IMR-90 (cell line): Measurements from ENCODE around the gene CCDC12. TPM values are rescaled to one million over a fixed set of nuclear protein-coding genes. Genes with fewer than 3 reads are reported as not detected.

Experiments used
- ATAC-seq: fragments of 200-7000 bp; cut with Tn5 transposase; 2 replicates; pipeline ENCODE4 v1.9.1; 2020; ENCODE audit warnings: low read depth, mild to moderate bottlenecking, moderate library complexity
- BruUV-seq: library from RNA; stranded (reverse); fragments of 400-500 nt; replicated peaks from 2 replicates; lab custom pipeline; 2021; lab: Mats Ljungman, UMichigan
- CTCF ChIA-PET: fragments of 300-600 bp; formaldehyde crosslinking; extraction: SDS; loops from one replicate; lab custom pipeline; 2021; ENCODE audit warnings: antibody characterized with exemption; lab: Yijun Ruan, JAX
- POLR2A ChIA-PET: fragments of 300-600 bp; sonication (Branson Sonifier 250); formaldehyde crosslinking; loops from one replicate; lab custom pipeline; 2022; ENCODE audit warnings: antibody characterized with exemption; ENCODE audit not compliant: unreplicated experiment; lab: Charles Lee
- DNase-seq: peaks from one replicate; pipeline ENCODE4 v3.0.0; 2013
- H2AFZ ChIP-seq: replicated peaks from 2 replicates; pipeline ENCODE3; 2013; ENCODE audit warnings: low read length, mild to moderate bottlenecking; ENCODE audit not compliant: poor library complexity
- H2AK5ac ChIP-seq: 2 replicates; pipeline ENCODE4 v1.6.1; 2013; ENCODE audit warnings: low read depth, low read length, inconsistent platforms
- H2AK9ac ChIP-seq: replicated peaks from 2 replicates; pipeline ENCODE3; 2013; ENCODE audit warnings: mild to moderate bottlenecking, low read depth, low read length, moderate library complexity; ENCODE audit not compliant: poor library complexity
- H2BK120ac ChIP-seq: 2 replicates; pipeline ENCODE4 v1.6.1; 2013; ENCODE audit warnings: low read depth, low read length, inconsistent platforms
- H2BK15ac ChIP-seq: 3 replicates; pipeline ENCODE4 v1.6.1; 2013; ENCODE audit warnings: low read depth, low read length, inconsistent platforms
- H2BK20ac ChIP-seq: 2 replicates; pipeline ENCODE4 v1.6.1; 2013; ENCODE audit warnings: low read depth, mild to moderate bottlenecking, inconsistent platforms, low read length, moderate library complexity
- H2BK5ac ChIP-seq: 2 replicates; pipeline ENCODE4 v1.6.1; 2013; ENCODE audit warnings: mild to moderate bottlenecking, low read depth, low read length, inconsistent platforms; ENCODE audit not compliant: poor library complexity, severe bottlenecking
- H3K14ac ChIP-seq: replicated peaks from 2 replicates; pipeline ENCODE4 v1.6.1; 2013; ENCODE audit warnings: low read depth, low read length, inconsistent platforms
- H3K18ac ChIP-seq: 2 replicates; pipeline ENCODE4 v1.6.1; 2013; ENCODE audit warnings: low read depth, low read length, control low read depth
- H3K23ac ChIP-seq: 2 replicates; pipeline ENCODE4 v1.6.1; 2013; ENCODE audit warnings: low read depth, low read length, inconsistent platforms
- H3K27ac ChIP-seq: 2 replicates; pipeline ENCODE4 v1.5.1; 2013; ENCODE audit warnings: mild to moderate bottlenecking, control low read depth, low read length; ENCODE audit not compliant: insufficient read depth
- H3K27me3 ChIP-seq: 2 replicates; pipeline ENCODE4 v1.6.1; 2013; ENCODE audit warnings: low read length; ENCODE audit not compliant: control insufficient read depth, insufficient read depth
- H3K36me3 ChIP-seq: 2 replicates; pipeline ENCODE4 v1.6.1; 2013; ENCODE audit warnings: low read length, mixed read lengths; ENCODE audit not compliant: control insufficient read depth, insufficient read depth
- H3K4ac ChIP-seq: 2 replicates; pipeline ENCODE4 v1.6.1; 2013; ENCODE audit warnings: low read depth, low read length, inconsistent platforms
- H3K4me1 ChIP-seq: 2 replicates; pipeline ENCODE4 v1.6.1; 2013; ENCODE audit warnings: low read length, mixed read lengths; ENCODE audit not compliant: control insufficient read depth, insufficient read depth
- H3K4me2 ChIP-seq: 2 replicates; pipeline ENCODE4 v1.6.1; 2013; ENCODE audit warnings: low read depth, mild to moderate bottlenecking, control low read depth, low read length, moderate library complexity
- H3K4me3 ChIP-seq: 2 replicates; pipeline ENCODE4 v1.5.1; 2013; ENCODE audit warnings: low read depth, mild to moderate bottlenecking, control low read depth, low read length, moderate library complexity; ENCODE audit not compliant: insufficient read depth
- H3K56ac ChIP-seq: 2 replicates; pipeline ENCODE4 v1.6.1; 2013; ENCODE audit warnings: low read length, inconsistent platforms; ENCODE audit not compliant: insufficient read depth; ENCODE audit errors: extremely low read depth
- H3K79me1 ChIP-seq, 2 experiments: 2 replicates each; pipeline ENCODE4 v1.6.1; 2013; ENCODE audit warnings: low read length in 2 of 2, inconsistent platforms in 1 of 2, low read depth in 1 of 2
- H3K9ac ChIP-seq: 2 replicates; pipeline ENCODE4 v1.6.1; 2013; ENCODE audit warnings: low read depth, low read length, control low read depth
- H3K9me1 ChIP-seq: 2 replicates; pipeline ENCODE4 v1.6.1; 2013; ENCODE audit warnings: low read length, inconsistent platforms; ENCODE audit not compliant: insufficient read depth
- H3K9me3 ChIP-seq: 2 replicates; pipeline ENCODE4 v1.6.1; 2013; ENCODE audit warnings: low read length; ENCODE audit not compliant: control insufficient read depth, insufficient read depth
- H4K20me1 ChIP-seq: 2 replicates; pipeline ENCODE4 v1.6.1; 2013; ENCODE audit warnings: low read length, inconsistent platforms; ENCODE audit not compliant: insufficient read depth
- H4K5ac ChIP-seq: 2 replicates; pipeline ENCODE4 v1.6.1; 2013; ENCODE audit warnings: mild to moderate bottlenecking, low read depth, low read length, control low read depth
- H4K8ac ChIP-seq, 2 experiments: 2 replicates each; pipeline ENCODE4 v1.6.1; 2013; ENCODE audit warnings: low read depth in 2 of 2, low read length in 2 of 2, control low read depth in 1 of 2, inconsistent platforms in 1 of 2
- H4K91ac ChIP-seq: 2 replicates; pipeline ENCODE4 v1.6.1; 2013; ENCODE audit warnings: low read depth, low read length, inconsistent platforms; ENCODE audit not compliant: insufficient read depth
- BHLHE40 ChIP-seq: fragments of 150-350 bp; IDR thresholded peaks from 2 replicates; pipeline ENCODE4 v1.6.1; 2016; ENCODE audit warnings: mild to moderate bottlenecking, low read depth, low read length
- CEBPB ChIP-seq: IDR thresholded peaks from 2 replicates; pipeline ENCODE4 v1.6.1; 2012; ENCODE audit warnings: low read depth, low read length, improper control_type of control experiment
- CHD1 ChIP-seq: IDR thresholded peaks from 2 replicates; pipeline ENCODE4 v1.6.1; 2012; ENCODE audit warnings: low read depth, low read length, improper control_type of control experiment
- ELK1 ChIP-seq: fragments of 150-350 bp; IDR thresholded peaks from 2 replicates; pipeline ENCODE4 v1.6.1; 2016; ENCODE audit warnings: low read depth, mild to moderate bottlenecking, low read length, moderate library complexity, borderline replicate concordance
- FOS ChIP-seq: fragments of 150-350 bp; IDR thresholded peaks from 2 replicates; pipeline ENCODE4 v1.6.1; 2016; ENCODE audit warnings: low read depth, low read length
- MAFK ChIP-seq: IDR thresholded peaks from 2 replicates; pipeline ENCODE4 v1.6.1; 2012; ENCODE audit warnings: low read depth, low read length, improper control_type of control experiment
- MAZ ChIP-seq: IDR thresholded peaks from 2 replicates; pipeline ENCODE4 v1.6.1; 2012; ENCODE audit warnings: low read depth, mild to moderate bottlenecking, low read length, improper control_type of control experiment, moderate library complexity, borderline replicate concordance
- MXI1 ChIP-seq: IDR thresholded peaks from 2 replicates; pipeline ENCODE4 v1.6.1; 2012; ENCODE audit warnings: low read depth, mild to moderate bottlenecking, low read length, moderate library complexity, borderline replicate concordance
- NFE2L2 ChIP-seq: fragments of 150-350 bp; IDR thresholded peaks from 2 replicates; pipeline ENCODE4 v1.6.1; 2016; ENCODE audit warnings: low read depth, mild to moderate bottlenecking, low read length
- POLR2A ChIP-seq: IDR thresholded peaks from 2 replicates; pipeline ENCODE4 v1.6.1; 2012; ENCODE audit warnings: mild to moderate bottlenecking, low read depth, low read length
- RAD21 ChIP-seq: IDR thresholded peaks from 2 replicates; pipeline ENCODE4 v1.6.1; 2012; ENCODE audit warnings: low read length, improper control_type of control experiment
- RFX5 ChIP-seq: IDR thresholded peaks from 2 replicates; pipeline ENCODE4 v1.8.0; 2012; ENCODE audit warnings: low read depth, mild to moderate bottlenecking, low read length, moderate library complexity
- SMC3 ChIP-seq: fragments of 150-350 bp; IDR thresholded peaks from 2 replicates; pipeline ENCODE4 v1.6.1; 2016; ENCODE audit warnings: low read depth, mild to moderate bottlenecking, antibody characterized with exemption, low read length, moderate library complexity
- WGBS, 2 experiments: methylation state at CpG; one replicate each; pipeline versions ENCODE4 v1.1.5 to v1.1.7; 2013; ENCODE audit warnings: missing lambda C conversion rate in 2 of 2; ENCODE audit not compliant: insufficient read length in 1 of 2; ENCODE audit errors: extremely low coverage in 2 of 2; 5-methylcytosine and 5-hydroxymethylcytosine counted together
- dilution Hi-C: fragments of 300-500 bp; cut with HindIII; formaldehyde crosslinking; loops from one replicate; pipeline ENCODE4 v1.14.3; 2018; ENCODE audit warnings: low sequenced_read_pairs; ENCODE audit not compliant: unreplicated experiment
- in situ Hi-C: fragments of 300-500 bp; cut with MboI; formaldehyde crosslinking; loops from 3 replicates; pipeline ENCODE4 v1.14.3; 2019; ENCODE audit warnings: low sequenced_read_pairs, inconsistent platforms, mixed read lengths
- intact Hi-C: fragments of 100-400 bp; cut with micrococcal nuclease; formaldehyde crosslinking; loops from 2 replicates; pipeline ENCODE4 v1.10.0; 2022
- polyA plus RNA-seq, 3 experiments: library from polyadenylated mRNA; depleted of rRNA; stranded (reverse); fragments of >200 nt; gene quantifications; 2 replicates each; pipeline ENCODE4 v1.2.3, GENCODE V29; 2012; ENCODE audit warnings: low replicate concordance in 1 of 3
- total RNA-seq: library from RNA; depleted of rRNA; stranded (reverse); fragments of >200 nt; gene quantifications from 2 replicates; pipeline ENCODE4 v1.2.3, GENCODE V29; 2012
- TF ChIP-seq, protein P1 (sequence below): conservative IDR thresholded peaks from 2 replicates; pipeline ENCODE4 v1.5.1; 2012; ENCODE audit warnings: mild to moderate bottlenecking, low read depth, low read length, improper control_type of control experiment
- TF ChIP-seq, protein P2 (sequence below): fragments of 150-350 bp; IDR thresholded peaks from 2 replicates; pipeline ENCODE4 v1.6.1; 2017; ENCODE audit warnings: mild to moderate bottlenecking, antibody characterized with exemption, low read length, low read depth

Gene CCDC12
- total and polyA plus RNA-seq, 2 of the 4 experiments (the other 2 are of a cell fraction), result 15.2 to 35.1 TPM

DNA sequence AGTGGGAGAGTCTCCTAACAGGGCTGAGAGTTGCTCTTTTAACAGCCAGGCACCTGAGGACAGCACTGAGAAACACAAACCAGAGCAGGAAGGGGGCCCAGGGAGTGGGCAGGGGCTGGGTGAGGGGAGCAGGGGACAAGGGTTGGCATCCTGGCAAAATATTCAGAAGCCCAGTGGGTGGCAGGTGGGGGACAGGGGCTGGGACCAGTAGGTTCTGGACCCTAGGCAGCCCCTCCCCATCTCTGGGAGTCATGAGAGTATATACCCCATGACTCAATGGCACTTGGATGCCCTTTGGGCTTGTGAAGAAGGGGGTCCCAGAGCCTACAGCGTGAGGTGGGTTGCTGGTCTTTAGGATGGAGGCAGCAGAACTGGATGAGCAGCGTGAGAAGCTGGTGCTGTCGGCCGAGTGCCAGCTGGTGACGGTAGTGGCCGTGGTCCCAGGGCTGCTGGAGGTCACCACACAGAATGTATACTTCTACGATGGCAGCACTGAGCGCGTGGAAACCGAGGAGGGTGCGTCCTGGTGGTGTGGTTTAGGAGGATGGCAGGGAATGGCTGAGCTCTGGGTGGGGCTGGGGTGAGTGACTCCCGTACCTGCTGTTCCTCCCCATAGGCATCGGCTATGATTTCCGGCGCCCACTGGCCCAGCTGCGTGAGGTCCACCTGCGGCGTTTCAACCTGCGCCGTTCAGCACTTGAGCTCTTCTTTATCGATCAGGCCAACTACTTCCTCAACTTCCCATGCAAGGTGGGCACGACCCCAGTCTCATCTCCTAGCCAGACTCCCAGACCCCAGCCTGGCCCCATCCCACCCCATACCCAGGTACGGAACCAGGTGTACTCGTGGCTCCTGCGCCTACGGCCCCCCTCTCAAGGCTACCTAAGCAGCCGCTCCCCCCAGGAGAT is 27.2 kb upstream of the CCDC12 start:
- 95% methylated on average over 10 of the region's 27 CpGs; no CpG with 5 or more reads in 1 of the 2 experiments for WGBS, 2 experiments
- no peak for ATAC-seq
- TF ChIP-seq RFX5 (no peak), BHLHE40 (no peak), FOS (no peak), ELK1 (no peak), CEBPB (no peak), POLR2A (no peak), MXI1 (no peak), RAD21 (no peak), CHD1 (no peak), SMC3 (no peak), MAFK (no peak), MAZ (no peak), NFE2L2 (no peak)
- TF ChIP-seq, protein P1, sequence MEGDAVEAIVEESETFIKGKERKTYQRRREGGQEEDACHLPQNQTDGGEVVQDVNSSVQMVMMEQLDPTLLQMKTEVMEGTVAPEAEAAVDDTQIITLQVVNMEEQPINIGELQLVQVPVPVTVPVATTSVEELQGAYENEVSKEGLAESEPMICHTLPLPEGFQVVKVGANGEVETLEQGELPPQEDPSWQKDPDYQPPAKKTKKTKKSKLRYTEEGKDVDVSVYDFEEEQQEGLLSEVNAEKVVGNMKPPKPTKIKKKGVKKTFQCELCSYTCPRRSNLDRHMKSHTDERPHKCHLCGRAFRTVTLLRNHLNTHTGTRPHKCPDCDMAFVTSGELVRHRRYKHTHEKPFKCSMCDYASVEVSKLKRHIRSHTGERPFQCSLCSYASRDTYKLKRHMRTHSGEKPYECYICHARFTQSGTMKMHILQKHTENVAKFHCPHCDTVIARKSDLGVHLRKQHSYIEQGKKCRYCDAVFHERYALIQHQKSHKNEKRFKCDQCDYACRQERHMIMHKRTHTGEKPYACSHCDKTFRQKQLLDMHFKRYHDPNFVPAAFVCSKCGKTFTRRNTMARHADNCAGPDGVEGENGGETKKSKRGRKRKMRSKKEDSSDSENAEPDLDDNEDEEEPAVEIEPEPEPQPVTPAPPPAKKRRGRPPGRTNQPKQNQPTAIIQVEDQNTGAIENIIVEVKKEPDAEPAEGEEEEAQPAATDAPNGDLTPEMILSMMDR, result no peak
- TF ChIP-seq, protein P2, sequence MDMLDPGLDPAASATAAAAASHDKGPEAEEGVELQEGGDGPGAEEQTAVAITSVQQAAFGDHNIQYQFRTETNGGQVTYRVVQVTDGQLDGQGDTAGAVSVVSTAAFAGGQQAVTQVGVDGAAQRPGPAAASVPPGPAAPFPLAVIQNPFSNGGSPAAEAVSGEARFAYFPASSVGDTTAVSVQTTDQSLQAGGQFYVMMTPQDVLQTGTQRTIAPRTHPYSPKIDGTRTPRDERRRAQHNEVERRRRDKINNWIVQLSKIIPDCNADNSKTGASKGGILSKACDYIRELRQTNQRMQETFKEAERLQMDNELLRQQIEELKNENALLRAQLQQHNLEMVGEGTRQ, result no peak

More for the DNA sequence above, 27.2 kb upstream of the CCDC12 start:
- H3K4me1 ChIP-seq, result peaks cover 3% of the 10 kb centered on the region; the same call in 1 of the 2 replicates
- no peak overlapping the region for H4K8ac ChIP-seq
- no peak overlapping the region for H2AK9ac ChIP-seq
- H3K27ac ChIP-seq, result no peak overlapping the region
- in situ Hi-C loops, result no loop called here
- H3K79me1 ChIP-seq, result no peaks in the 10 kb centered on the region
- H3K56ac ChIP-seq, result no peak overlapping the region
- H4K5ac ChIP-seq, result no peak overlapping the region
- H3K4me3 ChIP-seq, result no peak overlapping the region
- H3K4me2 ChIP-seq, result no peak overlapping the region
- BruUV-seq, result no TSS peak
- H2BK20ac ChIP-seq, result no peak overlapping the region
- no peak overlapping the region for H2BK15ac ChIP-seq
- H4K20me1 ChIP-seq, result no peaks in the 10 kb centered on the region; the same call in 1 of the 2 replicates
- no peak overlapping the region for H2AFZ ChIP-seq
- no peak overlapping the region for H2BK5ac ChIP-seq
- dilution Hi-C loops, result no loop called here
- H3K9me3 ChIP-seq, result no peaks in the 10 kb centered on the region
- no peak overlapping the region for H4K91ac ChIP-seq
- no peak overlapping the region for H3K4ac ChIP-seq
- H3K9ac ChIP-seq, result no peak overlapping the region
- peaks cover 10% of the 10 kb centered on the region; the same call in 1 of the 2 replicates for H3K9me1 ChIP-seq
- H2AK5ac ChIP-seq, result no peak overlapping the region
- peaks cover 6% of the 10 kb centered on the region; the same call in 1 of the 2 replicates for H3K36me3 ChIP-seq
- H3K27me3 ChIP-seq, result no peaks in the 10 kb centered on the region
- ChIA-PET POLR2A (no interaction called here), CTCF (no interaction called here)
- H3K18ac ChIP-seq, result no peak overlapping the region
- no peak overlapping the region for H3K14ac ChIP-seq
- no peak overlapping the region for H3K23ac ChIP-seq
- no peak overlapping the region for H2BK120ac ChIP-seq
- intact Hi-C loops, result no loop called here
- DNase-seq, result no peak
